Measurements from ENCODE around the gene TRIM64.
"Not testable (repeated sequence)": the region's sequence is repeated elsewhere in the genome, so short reads cannot be mapped to it uniquely, and the experiment has no call there.

Gene TRIM64

GRCh38 chr11:89965737-89966136 is at the start of gene TRIM64:
TRIM64 (plus strand) TSS chr11:89966037; CDS start chr11:89968504, 2,467 bp downstream.
- DNase-seq (ENCODE audit: low read depth in 2 of 2): not testable (repeated sequence)

GRCh38 chr11:89922195-89922660 is 43.6 kb upstream of the TRIM64 start, which contains the start of gene TRIM49D1:
TRIM49D1 (minus strand) TSS chr11:89922245; CDS start chr11:89917710, 4,535 bp downstream.
- no peak for DNase-seq (ENCODE audit: low read depth in 2 of 2)

- DNase-seq (ENCODE audit: low read depth in 2 of 2): not testable (repeated sequence)
Observed at GRCh38 chr11:89923764-89924163, 42.1 kb upstream of the TRIM64 start, which contains the start of gene TRIM49D2. TRIM49D2 (plus strand) TSS chr11:89924064; CDS start chr11:89926762, 2,698 bp downstream.

GRCh38 chr11:89960833-89961232 is 5.0 kb upstream of the TRIM64 start:
- DNase-seq (ENCODE audit: low read depth in 2 of 2): not testable (repeated sequence)

Data from fibroblast of skin of left biceps (primary cell).